ENCODE measurements around the gene SASH1. TPM values are rescaled to one million over a fixed set of nuclear protein-coding genes. Genes with fewer than 3 reads are reported as not detected.
A peak's percentile ranks its signal among the peaks of the same experiment; 100 is the strongest.

Gene SASH1
- total RNA-seq, 4 donors from 2014 or later = 55.3 to 118 (median 79.6) TPM

DNA sequence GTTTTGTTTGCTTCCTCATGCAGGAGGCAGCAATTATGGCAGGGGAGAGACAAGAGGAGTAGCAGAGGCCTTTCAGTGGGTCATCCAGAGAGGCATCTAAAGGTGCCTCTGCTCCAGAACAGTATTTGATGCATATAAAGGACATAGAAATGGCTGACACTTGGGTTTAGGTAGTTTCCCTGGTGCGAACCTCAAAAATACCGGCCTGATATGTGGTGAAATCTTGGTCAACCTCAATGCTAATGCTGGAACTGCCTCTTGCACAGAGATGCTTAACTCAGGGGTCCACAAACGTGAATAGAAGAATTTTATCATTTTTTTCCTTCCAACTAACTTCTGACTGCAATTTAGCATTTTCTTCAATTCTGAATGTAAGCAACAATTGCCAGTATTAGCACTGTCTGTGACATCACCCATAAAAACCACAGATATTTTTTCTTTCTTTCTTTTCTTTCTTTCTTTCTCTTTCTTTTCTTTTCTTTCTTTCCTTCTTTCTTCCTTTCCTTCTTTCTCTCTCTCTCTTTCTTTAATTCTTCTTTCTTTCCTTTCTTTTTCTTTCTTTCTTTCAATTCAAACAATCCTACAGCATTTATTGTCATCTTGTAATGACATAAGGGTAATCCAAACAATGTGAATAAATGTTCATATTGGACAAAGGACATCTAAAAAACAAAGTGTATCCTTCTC, 224.2 kb downstream of the SASH1 start:
- intact Hi-C loops (cut with DNase I) = no loop called here
- Histone ChIP-seq H3K36me3 (no peaks in the 10 kb centered on the region), H3K4me3 (no peak overlapping the region), H3K27me3 (peaks cover 0 to 4% (median 0%) of the 10 kb centered on the region in 4 donors), H3K9me3 (no peaks in the 10 kb centered on the region), H3K27ac (no peak overlapping the region), H3K4me1 (peaks cover 0 to 8% (median 0%) of the 10 kb centered on the region in 3 donors)
- TF ChIP-seq CTCF (IDR thresholded peaks at IDR 0.05) = no peak
- TF ChIP-seq POLR2A (IDR thresholded peaks at IDR 0.05) = no peak
- WGBS, 2 donors = 63 to 66% methylated on average over 3 of the region's 3 CpGs
- no peak for DNase-seq

DNA sequence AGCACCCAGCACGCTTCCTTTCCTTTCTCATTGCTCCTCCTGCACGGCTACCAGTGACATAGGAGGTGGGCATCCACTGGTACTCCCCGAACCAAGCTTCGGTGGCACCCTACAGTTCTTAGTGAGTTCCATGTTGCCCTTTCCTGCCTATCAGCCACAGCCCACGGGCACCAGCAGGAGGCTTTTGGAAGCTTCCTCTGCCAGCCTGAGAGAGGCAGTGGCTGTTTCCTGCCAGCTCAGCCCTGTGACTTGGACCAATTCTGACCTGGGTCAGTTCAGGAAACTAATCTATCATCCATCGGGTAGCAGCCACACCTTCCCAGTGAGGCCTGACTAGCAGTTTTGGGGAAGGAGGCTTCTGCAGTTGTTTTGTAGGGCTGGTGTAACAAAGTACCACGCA, 227.8 kb downstream of the SASH1 start:
- Histone ChIP-seq H3K4me1 (peaks cover 0 to 8% (median 0%) of the 10 kb centered on the region in 3 donors), H3K36me3 (no peaks in the 10 kb centered on the region), H3K27me3 (peaks cover 0 to 4% (median 0%) of the 10 kb centered on the region in 4 donors), H3K4me3 (no peak overlapping the region), H3K9me3 (no peaks in the 10 kb centered on the region), H3K27ac (no peak overlapping the region)
- 64 to 95% methylated on average over 4 to 7 of the region's 7 CpGs for WGBS, 2 donors
- intact Hi-C loops (cut with DNase I) = loop anchor here (10.0 kb wide), 1 partner anchor 374 kb away; no protein-coding TSS in a partner anchor
- TF ChIP-seq POLR2A (IDR thresholded peaks at IDR 0.05) = no peak
- TF ChIP-seq CTCF (IDR thresholded peaks at IDR 0.05) = no peak
- DNase-seq = no peak

DNA sequence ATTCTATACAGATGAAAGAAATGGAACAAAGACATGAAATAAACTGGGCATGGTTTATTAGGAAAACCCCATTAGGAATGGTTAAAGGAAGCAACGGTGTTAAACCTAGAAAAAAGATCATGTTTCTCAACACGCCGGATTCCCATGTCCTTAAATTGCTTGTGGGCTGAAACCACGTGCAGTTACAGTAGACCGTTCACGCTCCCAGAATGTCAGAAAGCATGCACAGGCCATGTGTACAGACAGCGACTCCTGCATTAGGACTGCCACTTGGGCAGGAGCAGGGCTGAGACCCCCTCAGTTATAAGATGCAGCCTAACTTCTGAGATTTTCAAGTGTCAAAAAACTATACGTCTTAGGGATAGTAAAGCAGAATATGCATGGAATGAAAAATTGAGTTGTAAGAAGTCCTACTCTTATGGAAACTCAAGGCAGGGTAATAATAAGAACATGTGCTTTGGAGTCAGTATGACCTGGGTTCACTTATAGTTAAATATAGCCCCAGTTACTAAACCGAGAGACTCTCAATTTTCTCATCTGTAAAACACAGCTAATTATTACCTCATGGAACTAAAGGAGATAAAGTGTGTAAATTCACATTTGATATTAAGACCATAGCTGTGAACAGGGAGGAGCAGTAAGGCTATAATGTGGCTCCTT, 230.2 kb downstream of the SASH1 start:
- no peak overlapping the region for H3K4me3 ChIP-seq
- no peaks in the 10 kb centered on the region for H3K4me1 ChIP-seq
- no peaks in the 10 kb centered on the region for H3K36me3 ChIP-seq
- no peak for TF ChIP-seq CTCF (IDR thresholded peaks at IDR 0.05)
- TF ChIP-seq POLR2A (IDR thresholded peaks at IDR 0.05) = no peak
- intact Hi-C loops (cut with DNase I) = loop anchor here (10.0 kb wide), 1 partner anchor 372 kb away; no protein-coding TSS in a partner anchor
- DNase-seq = no peak
- H3K9me3 ChIP-seq = no peaks in the 10 kb centered on the region
- H3K27ac ChIP-seq = no peak overlapping the region
- H3K27me3 ChIP-seq = peaks cover 0 to 15% (median 0%) of the 10 kb centered on the region in 4 donors
- 77 to 83% methylated on average over 9 of the region's 9 CpGs for WGBS, 2 donors

DNA sequence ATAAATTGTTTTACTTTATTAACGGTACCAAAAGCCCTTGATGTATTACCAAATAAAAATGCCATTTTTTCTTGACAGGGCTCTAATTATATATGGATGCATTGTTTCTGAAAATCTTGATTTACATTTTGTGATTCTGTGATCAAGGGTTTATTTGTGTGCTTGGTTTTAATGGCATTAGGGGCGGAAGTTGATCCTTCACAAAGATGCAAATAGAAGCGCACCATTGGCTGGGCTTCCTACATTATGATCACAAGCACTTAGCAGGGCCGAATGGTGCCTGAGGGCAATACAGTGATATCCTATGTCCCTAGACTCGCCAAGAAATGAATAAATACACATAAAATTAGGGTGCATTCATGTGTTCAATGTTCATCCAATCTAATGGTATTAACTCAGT, 231.3 kb downstream of the SASH1 start:
- no peak overlapping the region for H3K27ac ChIP-seq
- 78 to 82% methylated on average over 5 of the region's 5 CpGs for WGBS, 2 donors
- intact Hi-C loops (cut with DNase I) = loop anchor here (10.0 kb wide), 1 partner anchor 371 kb away; no protein-coding TSS in a partner anchor

DNA sequence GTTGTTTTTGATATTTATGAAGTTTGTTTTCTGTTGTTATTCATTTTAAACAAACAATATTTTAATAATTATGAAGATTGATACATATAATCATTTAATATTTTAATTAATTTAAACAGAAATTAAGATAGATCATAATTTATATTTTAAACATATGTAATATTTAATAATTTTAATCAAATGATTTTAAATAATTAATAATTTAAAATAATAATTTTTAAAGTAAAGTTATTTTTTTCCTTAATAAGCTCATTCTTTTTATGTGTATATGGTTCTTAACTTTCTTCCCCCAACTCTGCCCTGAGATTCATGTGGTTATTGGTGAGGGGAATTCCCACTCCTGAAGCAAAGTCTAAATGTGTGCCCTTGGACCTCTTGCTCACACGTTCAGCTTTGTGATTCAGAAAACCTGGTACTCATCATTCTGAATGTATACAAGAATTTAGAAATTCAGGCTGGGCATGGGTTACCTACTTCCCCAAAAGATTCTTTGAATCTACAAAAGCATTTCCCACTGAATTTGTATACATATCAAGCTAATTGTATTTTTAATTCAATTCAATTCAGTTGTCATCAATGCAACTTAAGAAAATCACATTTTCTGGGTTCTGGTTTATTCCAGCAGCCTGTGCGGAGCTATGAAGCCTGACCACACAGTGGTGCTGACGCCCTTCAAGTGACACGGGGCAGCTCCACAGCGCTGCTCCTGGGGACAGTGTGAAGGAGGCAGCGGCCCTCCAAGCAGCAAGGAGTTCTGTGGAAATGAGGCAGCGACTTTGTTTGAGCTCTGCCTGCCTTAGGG, 235.2 kb downstream of the SASH1 start:
- no peaks in the 10 kb centered on the region for H3K36me3 ChIP-seq
- no peak overlapping the region for H3K27ac ChIP-seq
- H3K9me3 ChIP-seq = no peaks in the 10 kb centered on the region
- H3K27me3 ChIP-seq = peaks cover 0 to 15% (median 0%) of the 10 kb centered on the region in 4 donors
- intact Hi-C loops (cut with DNase I) = loop anchor here (10.0 kb wide), 1 partner anchor 367 kb away; no protein-coding TSS in a partner anchor
- peaks cover 0 to 4% (median 0%) of the 10 kb centered on the region in 3 donors for H3K4me1 ChIP-seq
- TF ChIP-seq CTCF (IDR thresholded peaks at IDR 0.05) (peak; percentile 16 to 76 (median 66)), POLR2A (IDR thresholded peaks at IDR 0.05) (no peak)
- H3K4me3 ChIP-seq = no peak overlapping the region
- WGBS, 2 donors = 4 to 6% methylated on average over 7 of the region's 7 CpGs
- DNase-seq = no peak

More for the DNA sequence above, 231.3 kb downstream of the SASH1 start:
- Histone ChIP-seq H3K9me3 (no peaks in the 10 kb centered on the region), H3K4me3 (no peak overlapping the region), H3K27me3 (peaks cover 0 to 19% (median 0%) of the 10 kb centered on the region in 4 donors), H3K36me3 (no peaks in the 10 kb centered on the region), H3K4me1 (peaks cover 0 to 4% (median 0%) of the 10 kb centered on the region in 3 donors)
- TF ChIP-seq POLR2A (IDR thresholded peaks at IDR 0.05) = no peak
- DNase-seq = no peak

Measured in esophagus squamous epithelium (tissue), 5 donors.